ENCODE data around the gene SYNGR1.
"Not testable (repeated sequence)": the region's sequence is repeated elsewhere in the genome, so short reads cannot be mapped to it uniquely, and the experiment has no call there.

Gene SYNGR1

DNA sequence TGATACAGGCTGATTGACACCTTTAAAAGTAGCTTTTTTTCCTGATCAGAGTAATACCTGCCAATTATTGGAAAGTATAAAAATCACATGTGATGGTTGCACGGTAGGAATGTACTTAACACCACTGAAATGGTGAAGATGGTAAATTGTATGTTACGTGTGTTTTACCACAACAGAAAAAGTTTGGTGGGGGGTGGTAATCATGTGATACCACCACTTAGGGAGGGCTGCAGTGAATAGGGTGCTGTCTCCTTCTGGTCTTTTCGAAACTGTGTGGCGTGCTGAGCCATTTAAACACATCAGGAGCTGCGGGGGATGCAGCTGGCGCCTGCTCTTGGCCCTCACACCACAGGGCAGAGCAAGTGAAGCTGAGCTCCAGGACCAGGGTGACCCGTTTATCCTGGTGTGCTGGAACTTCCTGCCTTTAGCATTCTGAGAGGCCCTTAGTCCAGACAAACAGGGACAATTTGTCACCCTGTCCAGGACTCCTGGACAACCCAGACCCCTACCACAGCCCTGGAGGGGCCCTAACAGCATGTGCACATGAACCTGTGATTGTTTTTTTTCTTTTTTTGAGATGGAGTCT, 2.6 kb downstream of the SYNGR1 start:
- no peak for DNase-seq

DNA sequence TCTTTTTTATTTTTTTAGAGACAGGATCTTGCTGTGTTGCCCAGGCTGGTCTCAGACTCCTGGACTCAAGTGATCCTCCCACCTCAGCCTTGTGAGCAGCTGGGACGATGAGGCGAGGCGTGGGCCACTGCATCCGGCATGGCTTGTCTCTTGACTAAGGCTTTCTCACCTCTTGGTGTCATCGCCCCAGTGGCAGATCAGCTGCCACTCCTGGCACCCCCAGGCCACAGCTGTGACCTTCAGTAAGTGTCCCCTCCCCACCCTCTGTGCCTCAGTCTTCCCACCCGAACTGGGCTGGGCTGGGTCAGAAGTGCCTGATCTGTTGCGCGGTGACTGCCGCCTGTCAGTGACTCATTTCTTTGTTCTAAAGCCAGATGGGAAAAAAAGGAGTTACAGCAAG, 3.6 kb downstream of the SYNGR1 start:
- DNase-seq: no peak

DNA sequence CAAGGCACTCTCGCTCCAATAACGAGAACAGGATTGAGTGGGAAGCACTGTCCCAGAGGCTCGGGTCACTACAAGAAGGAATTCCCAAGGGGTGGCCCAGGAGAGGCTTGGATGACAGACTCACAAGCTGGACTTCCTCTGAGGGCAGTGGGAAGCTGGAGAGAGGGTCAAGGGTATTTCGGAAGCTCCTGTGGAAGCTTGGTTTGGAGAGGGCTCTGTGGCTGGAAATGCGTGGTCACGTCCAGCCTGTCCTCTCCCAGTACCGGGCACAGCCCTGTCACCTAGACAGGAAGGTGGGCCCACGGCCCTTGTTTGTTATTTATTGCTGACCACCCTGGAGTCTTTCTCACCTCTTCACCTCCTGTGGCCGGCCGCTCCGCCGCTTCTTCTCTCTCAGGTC, 5.3 kb downstream of the SYNGR1 start:
- no peak for DNase-seq

DNA sequence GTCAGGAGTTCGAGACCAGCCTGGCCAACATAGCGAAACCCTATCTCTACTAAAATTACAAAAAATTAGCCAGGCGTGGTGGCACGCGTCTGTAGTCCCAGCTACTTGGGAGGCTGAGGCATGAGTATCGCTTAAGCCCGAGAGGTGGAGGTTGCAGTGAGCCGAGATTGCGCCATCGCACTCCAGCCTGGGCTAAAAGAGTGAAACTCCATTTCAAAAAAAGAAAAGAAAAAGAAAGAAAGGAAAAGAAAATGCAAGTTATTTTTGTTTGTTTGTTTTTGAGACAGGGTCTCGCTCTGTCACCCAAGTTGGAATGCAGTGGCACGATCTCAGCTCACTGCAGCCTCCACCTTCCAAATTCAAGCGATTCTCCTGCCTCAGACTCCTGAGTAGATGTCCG, 6.0 kb downstream of the SYNGR1 start:
- not testable (repeated sequence) for DNase-seq

DNA sequence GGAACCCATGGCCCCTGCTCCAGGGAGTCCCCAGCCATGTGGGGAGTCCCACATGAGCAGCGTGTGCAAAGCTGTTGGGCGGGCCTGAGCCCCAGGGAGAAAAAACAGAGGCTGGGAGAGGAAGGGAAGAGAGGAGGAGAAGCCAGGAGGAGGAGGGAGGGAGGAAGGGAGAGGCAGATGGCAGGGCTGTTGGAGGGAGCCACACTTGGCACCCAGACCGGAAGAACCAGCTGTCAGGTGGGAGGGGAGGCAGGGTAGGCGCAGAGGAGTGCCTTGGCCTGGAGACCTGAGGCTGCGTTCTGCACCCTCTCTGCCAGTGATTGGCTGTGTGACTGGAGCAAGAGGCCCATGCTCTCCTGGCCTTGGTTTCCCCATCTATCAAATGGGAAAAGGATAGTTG, 6.7 kb downstream of the SYNGR1 start:
- DNase-seq: no peak

DNA sequence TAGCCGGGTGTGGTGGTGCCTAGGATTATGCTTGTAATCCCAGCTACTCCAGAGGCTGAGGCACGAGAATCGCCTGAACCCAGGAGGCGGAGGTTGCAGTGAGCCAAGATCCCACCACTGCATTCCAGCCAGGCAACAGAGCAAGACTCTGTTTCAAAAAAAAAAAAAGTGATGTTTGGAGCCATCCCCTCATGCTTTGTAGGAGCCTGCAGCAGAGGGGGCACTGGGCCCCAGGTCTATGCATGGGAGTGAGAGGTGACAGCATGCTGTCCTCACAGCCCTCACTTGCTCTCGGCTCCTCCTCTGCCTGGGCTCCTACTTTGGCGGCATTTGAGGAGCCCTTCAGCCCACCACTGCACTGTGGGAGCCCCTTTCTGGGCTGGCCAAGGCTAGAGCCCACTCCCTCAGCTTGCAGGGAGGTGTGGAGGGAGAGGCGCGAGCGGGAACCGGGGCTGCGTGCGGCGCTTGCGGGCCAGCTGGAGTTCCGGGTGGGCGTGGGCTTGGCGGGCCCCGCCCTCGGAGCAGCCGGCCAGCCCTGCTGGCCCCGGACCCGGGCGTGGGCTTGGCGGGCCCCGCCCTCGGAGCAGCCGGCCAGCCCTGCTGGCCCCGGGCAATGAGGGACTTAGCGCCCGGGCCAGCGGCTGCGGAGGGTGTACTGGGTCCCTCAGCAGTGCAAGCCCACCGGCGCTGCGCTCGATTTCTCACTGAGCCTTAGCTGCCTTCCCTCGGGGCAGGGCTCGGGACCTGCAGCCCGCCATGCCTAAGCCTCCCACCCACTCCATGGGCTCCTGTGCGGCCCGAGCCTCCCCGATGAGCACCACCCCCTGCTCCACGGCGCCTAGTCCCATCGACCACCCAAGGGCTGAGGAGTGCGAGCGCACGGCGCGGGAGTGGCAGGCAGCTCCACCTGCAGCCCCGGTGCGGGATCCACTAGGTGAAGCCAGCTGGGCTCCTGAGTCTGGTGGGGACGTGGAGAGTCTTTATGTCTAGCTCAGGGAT, 7.6 kb downstream of the SYNGR1 start:
- DNase-seq: not testable (repeated sequence)

DNA sequence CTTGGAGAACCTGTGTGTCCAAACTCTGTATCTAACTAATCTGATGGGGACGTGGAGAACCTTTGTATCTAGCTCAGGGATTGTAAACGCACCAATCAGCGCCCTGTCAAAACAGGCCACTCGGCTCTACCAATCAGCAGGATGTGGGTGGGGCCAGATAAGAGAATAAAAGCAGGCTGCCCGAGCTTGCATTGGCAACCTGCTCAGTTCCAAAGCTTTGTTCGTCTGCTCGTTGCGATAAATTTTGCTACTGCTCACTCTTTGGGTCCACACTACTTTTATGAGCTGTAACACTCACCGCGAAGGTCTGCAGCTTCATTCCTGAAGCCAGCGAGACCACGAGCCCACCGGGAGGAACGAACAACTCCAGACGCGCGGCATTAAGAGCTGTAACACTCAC, 8.4 kb downstream of the SYNGR1 start:
- not testable (repeated sequence) for DNase-seq

DNA sequence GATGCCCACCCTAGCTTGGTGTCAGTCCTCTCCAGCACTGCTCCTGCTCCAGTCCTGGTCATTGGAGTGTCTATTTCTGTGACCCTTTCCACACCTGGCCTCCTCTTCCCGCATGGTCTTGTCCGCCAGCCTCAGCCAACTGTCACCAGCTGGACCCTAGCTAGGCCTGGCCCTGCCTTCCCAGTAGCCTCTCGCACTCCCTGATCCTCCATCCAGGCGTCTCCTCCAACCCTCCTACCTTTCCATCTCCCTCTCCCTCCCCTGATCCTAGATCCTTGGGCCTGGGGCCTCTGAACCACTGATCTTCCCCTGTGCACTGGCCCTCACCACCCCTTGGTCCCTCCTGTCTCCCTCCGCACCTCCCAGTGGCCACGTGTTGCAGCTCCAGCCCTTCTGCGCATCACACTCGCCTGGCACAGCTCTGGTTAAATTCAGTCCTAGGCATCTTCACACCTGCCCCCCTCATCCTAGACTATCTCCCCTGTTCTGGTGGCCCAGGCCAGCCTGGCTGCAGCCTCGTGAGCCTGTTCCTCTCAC, 9.9 kb downstream of the SYNGR1 start:
- no peak for DNase-seq

DNA sequence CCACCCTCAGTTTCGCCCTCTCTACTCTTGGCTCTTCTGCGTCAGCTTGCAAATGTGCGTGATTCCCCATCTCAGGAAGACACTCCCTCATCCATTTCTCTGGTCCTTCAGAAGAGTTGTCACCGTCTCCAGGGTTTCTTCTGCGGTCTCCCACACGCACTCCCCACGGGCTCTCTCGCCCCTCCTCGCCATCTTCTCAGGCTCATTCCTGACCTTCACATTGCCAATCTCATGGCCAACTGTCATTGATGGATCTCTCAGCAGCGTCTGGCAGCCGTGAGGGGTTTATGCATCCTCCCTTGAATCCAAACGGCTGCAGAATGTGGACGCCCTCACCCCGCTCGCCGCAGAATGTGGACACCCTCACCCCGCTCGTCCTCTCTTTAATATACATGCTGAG, 10.5 kb downstream of the SYNGR1 start:
- no peak for DNase-seq

DNA sequence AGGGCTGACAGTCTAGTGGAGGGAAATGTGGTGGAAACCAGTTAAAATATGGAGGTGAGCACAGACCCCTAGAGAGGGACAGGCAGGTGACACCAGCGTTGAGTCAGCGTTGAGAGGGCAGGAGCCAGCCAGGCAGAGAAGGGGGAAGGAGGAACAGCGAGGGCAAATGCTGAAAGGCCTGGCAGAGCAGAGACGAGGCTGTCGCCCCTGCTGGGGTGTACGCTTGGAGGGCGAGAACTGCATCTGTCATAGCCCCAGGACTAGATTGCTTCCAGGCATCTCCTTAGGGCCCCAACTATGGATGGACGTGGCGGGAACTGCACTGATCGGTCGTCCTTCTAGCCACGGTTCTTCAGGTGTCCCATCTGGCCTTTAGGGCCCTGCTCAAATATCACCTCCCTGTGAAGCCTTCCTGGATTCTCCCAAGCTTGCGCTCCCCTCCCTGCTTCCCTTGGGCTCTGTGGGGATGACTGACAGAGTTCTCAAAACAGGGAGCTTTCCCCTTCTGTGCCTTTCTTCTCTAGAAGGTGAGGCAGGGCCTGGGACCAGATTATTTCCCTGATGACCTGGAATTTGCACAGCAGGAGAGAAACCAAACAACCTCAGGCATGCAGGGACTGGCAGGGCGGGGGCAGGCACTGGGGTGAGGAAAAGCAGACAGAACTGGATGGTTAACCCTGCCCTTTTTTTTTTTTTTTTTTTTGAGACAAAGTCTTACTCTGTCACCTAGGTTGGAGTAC, 11.1 kb downstream of the SYNGR1 start:
- no peak for DNase-seq

DNA sequence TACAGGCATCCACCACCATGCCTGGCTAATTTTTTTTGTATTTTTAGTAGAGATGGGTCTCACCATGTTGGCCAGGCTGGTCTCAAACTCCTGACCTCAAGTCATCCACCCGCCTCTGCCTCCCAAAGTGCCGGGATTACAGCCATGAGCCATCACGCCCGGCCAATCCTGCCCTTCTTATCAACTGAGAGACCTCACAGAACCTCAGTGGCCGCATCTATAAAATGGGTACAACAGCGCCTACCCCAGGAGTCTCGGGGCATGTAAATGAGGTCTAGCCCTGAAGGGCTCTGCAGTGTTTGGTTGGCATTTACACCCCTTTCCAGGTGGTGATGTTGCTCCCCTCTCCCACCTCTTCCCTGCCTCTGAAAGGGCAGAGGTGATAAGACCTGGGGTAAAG, 11.7 kb downstream of the SYNGR1 start:
- no peak for DNase-seq

DNA sequence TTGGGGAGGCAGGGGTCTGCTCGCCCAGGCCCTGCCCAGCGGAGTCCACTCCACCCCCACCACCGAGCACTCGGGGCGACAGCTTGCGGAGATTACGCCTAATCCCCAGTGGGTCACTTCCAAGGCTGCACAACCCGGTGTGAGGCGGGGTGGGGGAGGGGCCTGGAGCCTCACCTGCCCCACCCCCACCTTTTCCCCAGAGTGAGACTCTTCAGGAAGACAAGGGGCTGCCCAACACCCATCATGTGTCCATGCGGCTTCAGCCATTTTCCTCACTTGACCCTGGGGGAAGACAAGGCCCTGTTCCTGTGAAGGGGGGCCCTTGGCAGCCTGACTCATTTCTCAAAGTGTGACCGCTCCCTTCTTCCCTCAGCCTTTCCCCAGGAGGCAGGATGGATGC, 12.5 kb downstream of the SYNGR1 start:
- no peak for DNase-seq

DNA sequence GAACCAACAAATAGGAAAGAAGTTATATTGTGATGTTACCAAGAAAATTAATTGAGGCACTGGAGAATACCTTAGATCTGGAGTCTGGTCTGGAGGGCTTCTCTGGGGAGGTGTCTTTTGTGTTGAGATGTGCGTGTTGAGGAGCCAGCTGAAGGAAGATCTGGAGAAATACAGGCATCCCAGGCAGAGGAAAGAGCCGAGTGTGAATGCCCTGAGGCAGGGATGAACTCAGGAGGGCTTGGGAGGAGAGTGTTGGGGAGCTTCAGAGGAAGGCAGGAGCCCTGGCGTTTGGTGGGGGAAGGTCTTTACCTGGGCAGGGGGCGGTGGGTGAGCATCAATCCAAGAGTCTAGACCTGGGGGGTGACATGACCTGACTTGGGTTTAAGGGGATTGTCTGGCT, 13.1 kb downstream of the SYNGR1 start:
- DNase-seq: no peak

DNA sequence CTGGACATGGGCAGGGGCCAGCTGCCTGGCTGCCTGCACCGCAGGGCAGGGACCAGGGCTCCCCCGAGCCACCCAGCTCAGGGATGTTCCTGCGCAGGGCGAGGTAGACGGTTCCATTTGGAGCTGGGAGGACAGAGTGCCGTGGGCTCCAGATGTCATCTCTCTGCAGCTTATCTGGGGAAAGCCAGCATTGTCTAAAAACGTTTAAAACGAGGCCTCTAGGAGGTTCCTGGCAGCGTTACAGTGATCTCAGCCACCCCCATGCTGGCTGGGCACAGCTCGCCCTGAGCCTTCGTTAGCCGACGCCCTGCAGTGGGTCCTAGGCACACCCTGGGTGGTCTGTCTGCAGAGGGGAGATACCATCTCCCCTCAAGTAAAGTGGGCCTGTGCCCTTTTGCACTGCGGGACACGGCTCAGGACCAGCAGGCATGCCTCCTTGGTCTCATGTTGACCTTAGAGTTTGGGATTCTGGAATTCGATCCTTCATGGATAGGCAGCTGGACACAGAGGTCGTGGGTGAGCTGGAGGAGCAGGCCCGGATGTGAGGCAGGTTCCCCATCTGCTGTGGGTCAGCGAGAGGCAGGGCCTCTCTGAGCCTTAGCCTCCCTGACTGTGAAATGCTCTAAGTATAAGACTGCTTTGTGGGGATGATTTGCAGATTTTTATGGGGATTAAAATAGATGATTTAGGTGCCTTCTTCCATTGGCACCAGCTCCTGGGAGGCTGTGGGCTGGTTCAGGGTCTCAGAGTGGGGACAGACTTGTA, 14.1 kb downstream of the SYNGR1 start:
- no peak for DNase-seq

DNA sequence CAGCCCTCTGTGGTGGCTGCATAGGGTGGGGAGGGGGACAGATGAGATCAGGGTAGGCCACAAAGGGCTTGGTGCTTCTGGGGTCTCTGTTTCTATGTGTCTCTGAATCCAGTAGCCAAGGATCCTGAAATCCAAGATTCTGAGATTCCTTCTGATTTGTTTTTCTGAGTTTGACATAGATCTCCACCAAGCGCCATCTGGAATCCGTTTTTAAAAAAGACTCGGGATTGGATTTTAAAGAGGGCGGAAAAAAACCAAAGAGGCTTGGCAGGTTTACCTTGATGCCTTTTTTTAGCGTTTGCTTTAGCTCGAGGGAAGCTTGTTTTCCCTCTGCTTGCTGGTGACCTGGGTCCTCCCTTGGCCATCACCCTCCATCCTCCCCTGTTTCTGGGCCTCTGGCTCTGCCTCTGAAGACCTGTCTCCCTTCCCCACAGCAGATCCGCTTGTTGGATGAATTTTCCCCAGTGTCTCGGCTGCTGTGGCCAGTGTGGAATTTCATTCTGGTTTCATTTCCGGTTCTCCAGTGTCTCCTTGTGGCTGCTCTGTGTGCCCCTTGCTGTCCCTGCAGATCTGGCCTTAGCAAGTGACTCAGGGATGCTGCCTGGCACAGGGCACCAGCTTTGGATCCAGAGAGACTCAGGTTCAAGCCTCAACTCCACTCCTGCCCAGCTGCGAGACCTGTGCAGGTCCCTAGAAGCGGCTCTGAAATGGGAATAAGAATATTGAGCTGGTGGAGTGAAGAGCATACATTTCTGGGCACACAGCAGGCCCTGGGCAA, 15.1 kb downstream of the SYNGR1 start:
- DNase-seq: no peak

DNA sequence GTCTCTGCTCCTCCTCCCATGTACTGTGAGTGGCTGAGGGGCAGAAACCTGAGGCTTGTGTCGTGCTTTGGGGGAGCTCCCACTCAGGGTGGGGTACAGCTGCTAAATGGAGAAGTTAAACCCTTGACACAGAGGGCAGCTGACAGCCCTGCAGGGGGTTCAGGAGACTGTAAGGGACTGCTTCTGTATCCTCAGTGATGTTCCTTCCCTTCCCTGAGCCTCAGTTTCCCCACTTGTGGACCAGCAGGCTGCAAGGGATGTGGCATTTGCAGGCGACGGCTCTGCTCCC, 15.6 kb downstream of the SYNGR1 start:
- DNase-seq: no peak

DNA sequence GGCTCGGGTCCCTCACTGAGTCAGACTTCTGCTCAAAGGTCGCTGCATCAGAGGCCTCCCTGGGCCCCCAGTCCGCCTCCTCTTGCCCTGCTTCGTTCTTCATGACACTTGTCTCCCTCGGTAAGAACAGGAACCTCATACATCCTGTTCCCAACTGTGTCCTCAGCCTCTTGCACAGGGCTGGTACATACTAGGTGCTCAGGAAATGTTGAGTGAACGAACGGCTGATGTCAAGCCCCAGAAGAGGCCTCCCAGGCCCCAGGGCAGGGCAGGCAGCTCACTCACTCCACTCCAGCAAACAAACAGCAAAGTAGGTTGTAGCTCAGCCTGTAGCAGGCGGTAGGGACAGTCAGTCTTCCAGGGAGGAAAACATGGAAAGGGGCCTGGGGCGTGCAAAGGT, 17.2 kb downstream of the SYNGR1 start:
- no peak for DNase-seq

DNA sequence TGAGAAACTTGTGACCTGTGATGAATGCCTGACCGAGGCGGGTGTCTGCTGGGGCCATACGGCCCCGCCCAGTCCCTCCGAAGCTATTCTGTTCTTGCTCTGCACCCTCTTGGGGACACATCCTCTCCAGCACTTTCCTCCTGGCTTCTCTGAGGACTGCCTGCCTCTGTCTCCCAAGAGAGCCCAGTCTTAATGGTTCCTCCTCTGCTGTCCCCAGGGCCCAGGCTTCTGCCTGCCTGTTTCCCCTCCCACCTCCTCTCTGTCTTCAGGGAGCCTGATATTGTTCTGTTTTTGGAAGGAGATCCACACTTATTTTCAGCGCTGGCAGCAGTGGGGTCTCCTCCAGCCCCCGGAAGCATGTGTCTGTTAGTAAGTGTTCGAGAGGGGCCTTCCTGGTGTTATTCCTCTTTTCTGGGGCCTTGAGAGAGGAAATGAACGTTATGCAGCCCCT, 18.7 kb downstream of the SYNGR1 start:
- DNase-seq: no peak

DNA sequence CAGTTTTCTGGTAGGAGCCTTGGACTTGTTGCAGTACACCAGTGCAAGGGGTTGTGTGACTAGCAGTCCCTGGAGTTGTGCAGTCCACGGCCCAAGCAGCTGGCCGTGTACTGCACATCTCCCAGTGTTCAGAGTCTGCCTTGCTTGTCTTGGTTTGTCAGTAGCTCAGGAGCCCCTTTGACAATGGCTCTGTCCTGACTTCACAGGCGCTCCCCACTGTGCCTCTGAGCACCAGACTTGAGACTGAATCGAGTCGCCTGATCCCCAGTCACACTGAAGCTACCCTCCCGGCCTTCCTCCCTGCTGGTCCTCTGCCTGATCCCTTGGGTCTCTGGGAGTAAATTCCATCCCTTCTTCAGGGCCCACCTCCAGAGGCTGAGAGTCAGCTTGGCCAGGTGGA, 19.4 kb downstream of the SYNGR1 start:
- no peak for DNase-seq

DNA sequence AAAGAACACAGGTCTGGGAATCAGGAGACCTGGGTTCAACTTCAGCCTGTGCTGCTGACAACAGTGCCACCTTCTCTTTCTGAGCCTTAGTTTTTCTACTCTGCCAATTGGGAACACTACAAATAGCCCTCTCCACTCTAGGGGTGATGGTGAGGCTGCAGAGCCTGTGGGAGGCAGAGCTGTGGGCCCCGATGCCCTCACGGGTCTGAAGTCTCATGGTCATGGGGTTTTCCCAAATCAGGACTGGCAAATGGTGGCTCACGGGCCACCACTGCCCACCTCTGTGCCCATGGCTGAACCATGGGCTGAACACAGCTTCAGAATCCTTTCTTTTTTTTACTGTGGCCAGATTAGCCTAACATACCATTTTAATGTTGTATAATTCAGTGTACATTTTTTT, 19.8 kb downstream of the SYNGR1 start:
- no peak for DNase-seq

DNA sequence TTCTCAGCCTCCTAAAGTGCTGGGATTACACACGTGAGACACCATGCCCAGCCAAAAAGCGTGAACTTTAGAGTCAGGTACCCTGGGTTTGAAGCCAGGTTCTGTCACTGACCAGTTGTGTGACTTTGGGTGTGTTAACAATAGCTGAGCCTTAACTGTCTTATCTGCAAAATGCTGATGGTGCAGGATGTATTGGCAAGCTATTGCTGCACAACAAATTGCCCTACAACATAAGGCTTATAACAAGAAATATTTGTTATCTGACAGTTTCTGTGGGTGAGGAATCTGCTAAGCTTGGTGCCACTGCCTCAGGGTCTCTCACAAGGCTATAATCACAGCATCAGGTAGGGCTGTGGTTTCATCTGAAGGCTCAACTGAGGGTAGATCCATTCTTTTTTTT, 21.9 kb downstream of the SYNGR1 start:
- no peak for DNase-seq

DNA sequence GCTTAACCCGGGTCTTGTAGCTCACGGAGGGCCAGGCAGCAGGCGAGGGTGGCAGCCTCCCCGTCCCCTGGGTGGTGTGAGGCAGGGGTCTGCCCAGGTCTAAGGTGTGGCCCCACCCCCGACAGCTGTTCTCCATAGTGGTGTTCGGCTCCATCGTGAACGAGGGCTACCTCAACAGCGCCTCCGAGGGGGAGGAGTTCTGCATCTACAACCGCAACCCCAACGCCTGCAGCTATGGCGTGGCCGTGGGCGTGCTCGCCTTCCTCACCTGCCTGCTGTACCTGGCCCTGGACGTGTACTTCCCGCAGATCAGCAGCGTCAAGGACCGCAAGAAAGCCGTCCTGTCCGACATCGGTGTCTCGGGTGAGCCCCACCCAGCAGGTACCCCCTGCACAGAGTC, 24.4 kb downstream of the SYNGR1 start:
- no peak for DNase-seq
